ENCODE measurements around the gene CARS2.

DNA sequence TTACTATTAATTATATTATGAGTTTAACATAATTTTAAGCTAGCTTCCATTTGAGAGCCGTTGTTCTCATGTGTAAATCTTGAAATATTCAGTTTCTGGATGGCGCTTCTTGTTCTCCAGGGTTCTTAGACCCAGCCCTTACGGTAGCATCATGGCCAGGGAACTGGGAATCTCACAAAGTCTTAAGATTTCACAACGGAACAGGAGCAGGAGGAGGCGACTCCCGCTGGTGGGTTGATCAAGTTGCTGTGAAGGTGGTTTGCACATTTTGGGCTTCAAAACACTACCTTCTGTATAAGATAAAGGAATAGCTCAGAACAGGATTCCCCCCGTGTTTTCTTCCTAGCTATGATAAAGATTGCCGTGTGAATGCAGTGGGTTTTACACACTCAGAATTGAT lies 87.7 kb downstream of the CARS2 start:
- no peak for TF ChIP-seq GATA2 (IDR thresholded peaks at IDR 0.05; ENCODE audit: low read depth, low read length)
- no peak for TF ChIP-seq GATA3 (IDR thresholded peaks at IDR 0.05; ENCODE audit: low read depth, low read length)
